ENCODE results near the gene TEX53. TPM values are rescaled to one million over a fixed set of nuclear protein-coding genes. Genes with fewer than 3 reads are reported as not detected.
A peak's percentile ranks its signal among the peaks of the same experiment; 100 is the strongest.

TEX53 gene
- total and polyA plus RNA-seq, 10 of the 15 experiments (the other 5 are each of a cell fraction or from before 2014, with no cell fraction given), result not detected

DNA sequence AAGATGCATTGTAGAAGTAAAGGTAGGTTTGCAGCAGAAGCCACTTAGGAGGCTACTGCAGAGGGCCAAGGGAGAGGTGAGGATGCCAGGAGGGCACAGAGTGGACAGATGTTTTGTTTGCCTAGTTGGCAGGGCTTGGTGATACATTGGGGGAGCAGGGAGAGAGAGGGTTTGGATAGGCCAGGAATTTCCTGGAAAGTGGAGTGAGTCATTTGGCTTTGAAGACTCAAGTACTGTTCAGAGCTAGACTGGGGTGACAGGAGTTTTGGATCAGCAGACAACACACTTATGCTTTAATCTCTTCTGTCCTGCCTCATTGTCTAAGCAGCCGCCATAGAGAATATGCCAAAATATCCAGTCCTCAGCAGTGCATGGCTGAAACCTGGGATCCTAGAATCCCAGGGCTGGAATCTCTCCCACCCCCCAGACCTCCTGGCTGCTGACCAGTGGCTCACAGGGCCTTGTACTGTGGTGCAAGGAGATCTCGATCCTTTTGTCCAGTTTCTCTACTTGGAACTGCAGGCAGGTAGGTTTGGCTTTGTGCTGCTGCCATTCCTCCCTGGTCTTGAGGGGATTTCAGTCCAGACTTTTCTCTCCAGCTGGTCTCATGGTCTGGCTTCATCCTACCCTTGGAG is 35.5 kb downstream of the TEX53 start:
- in situ Hi-C loops (cut with MboI), result no loop called here
- RAD21 ChIA-PET (ENCODE audit: unreplicated experiment), result interaction anchor here (1.1 to 1.5 kb wide), 2 partner anchors 30 to 31 kb away, joined by 5 read pairs; no protein-coding TSS in a partner anchor

More for the DNA sequence above, 35.5 kb downstream of the TEX53 start:
- ATAC-seq (no peak), DNase-seq (ENCODE audit: low read depth, low spot score) (no peak), FAIRE-seq (no peak)
- Histone ChIP-seq H3K79me2 (ENCODE audit: control insufficient read depth, insufficient read depth, low read length) (peaks cover 60% of the 10 kb centered on the region), H2AFZ (ENCODE audit: control insufficient read depth, low read depth, low read length) (no peak overlapping the region), H3K9me3 (replicated peaks; ENCODE audit: control insufficient read depth, insufficient read depth, low read length) (no peaks in the 10 kb centered on the region; the same call in 2 of the 3 replicates), H3K27ac (ENCODE audit: control insufficient read depth, insufficient read depth) (no peak overlapping the region), H3K4me1 (ENCODE audit: control insufficient read depth, insufficient read depth, low read length) (peaks cover 26% of the 10 kb centered on the region), H4K20me1 (ENCODE audit: control insufficient read depth, insufficient read depth) (no peaks in the 10 kb centered on the region), H3K9ac (ENCODE audit: control insufficient read depth, insufficient read depth, low read length) (no peak overlapping the region), H3K4me2 (ENCODE audit: control insufficient read depth, insufficient read depth) (no peak overlapping the region), H3K4me3 (no peak overlapping the region), H3K36me3 (ENCODE audit: control insufficient read depth in 2 of 2, insufficient read depth in 2 of 2, low read length in 1 of 2) (peaks cover 6 to 31% of the 10 kb centered on the region in 2 experiments; a peak in 3 of 4 replicates), H3K27me3 (replicated peaks in 1 of 2; ENCODE audit: control insufficient read depth in 2 of 2, insufficient read depth in 2 of 2, low read length in 1 of 2) (no peaks in the 10 kb centered on the region)
- TSS peak; percentile 52 for BruUV-seq (replicated peaks)
- SMC1A ChIA-PET (ENCODE audit: uncharacterized antibody, unreplicated experiment), result interaction anchor here (0.8 to 5.6 kb wide), 4 partner anchors 16 to 31 kb away, joined by 3 to 62 read pairs (median 29); no protein-coding TSS in a partner anchor
- 98% methylated on average over 2 of the region's 2 CpGs for WGBS (ENCODE audit: insufficient coverage, insufficient replicate concordance, low lambda C conversion rate, missing lambda C conversion rate)
- CTCF ChIA-PET, result interaction anchor here (10.2 kb wide), 1 partner anchor 30 kb away, joined by 74 read pairs; no protein-coding TSS in a partner anchor
- POLR2A ChIA-PET, result interaction anchor here (1.2 to 3.9 kb wide), 2 partner anchors 11 to 31 kb away, joined by 6 to 24 read pairs; partner anchors contain the start of gene TMEM268
- intact Hi-C loops (cut with micrococcal nuclease; ENCODE audit: unreplicated experiment), result no loop called here
- TF ChIP-seq GATAD2B (conservative IDR thresholded peaks at IDR 0.05; ENCODE audit: low read depth), result no peak
- TF ChIP-seq POU2F2 (IDR thresholded peaks at IDR 0.05; ENCODE audit: borderline replicate concordance, low read depth, low read length), result no peak
- no peak for TF ChIP-seq FOS (IDR thresholded peaks at IDR 0.05; ENCODE audit: borderline replicate concordance, extremely low read depth, insufficient read length)
- TF ChIP-seq IRF4 (IDR thresholded peaks at IDR 0.05; ENCODE audit: low read depth, low read length), result no peak
- TF ChIP-seq KAT2A (conservative IDR thresholded peaks at IDR 0.05; ENCODE audit: control insufficient read depth, low read depth, low read length), result no peak
- TF ChIP-seq, protein P1, sequence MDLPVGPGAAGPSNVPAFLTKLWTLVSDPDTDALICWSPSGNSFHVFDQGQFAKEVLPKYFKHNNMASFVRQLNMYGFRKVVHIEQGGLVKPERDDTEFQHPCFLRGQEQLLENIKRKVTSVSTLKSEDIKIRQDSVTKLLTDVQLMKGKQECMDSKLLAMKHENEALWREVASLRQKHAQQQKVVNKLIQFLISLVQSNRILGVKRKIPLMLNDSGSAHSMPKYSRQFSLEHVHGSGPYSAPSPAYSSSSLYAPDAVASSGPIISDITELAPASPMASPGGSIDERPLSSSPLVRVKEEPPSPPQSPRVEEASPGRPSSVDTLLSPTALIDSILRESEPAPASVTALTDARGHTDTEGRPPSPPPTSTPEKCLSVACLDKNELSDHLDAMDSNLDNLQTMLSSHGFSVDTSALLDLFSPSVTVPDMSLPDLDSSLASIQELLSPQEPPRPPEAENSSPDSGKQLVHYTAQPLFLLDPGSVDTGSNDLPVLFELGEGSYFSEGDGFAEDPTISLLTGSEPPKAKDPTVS (IDR thresholded peaks at IDR 0.05; ENCODE audit: low read depth, low read length), result no peak
- TF ChIP-seq SUZ12 (IDR thresholded peaks at IDR 0.05; ENCODE audit: unreplicated experiment), result no peak
- TF ChIP-seq NR2C2 (IDR thresholded peaks at IDR 0.05; ENCODE audit: borderline replicate concordance, control insufficient read depth, insufficient read length, low read depth), result no peak
- TF ChIP-seq MXI1 (IDR thresholded peaks at IDR 0.05; ENCODE audit: low read depth, low read length), result no peak
- TF ChIP-seq, protein P2, sequence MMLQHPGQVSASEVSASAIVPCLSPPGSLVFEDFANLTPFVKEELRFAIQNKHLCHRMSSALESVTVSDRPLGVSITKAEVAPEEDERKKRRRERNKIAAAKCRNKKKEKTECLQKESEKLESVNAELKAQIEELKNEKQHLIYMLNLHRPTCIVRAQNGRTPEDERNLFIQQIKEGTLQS (IDR thresholded peaks at IDR 0.05; ENCODE audit: borderline replicate concordance, extremely low read depth, low read depth, low read length), result no peak
- TF ChIP-seq IKZF2 (IDR thresholded peaks at IDR 0.05), result no peak
- TF ChIP-seq MEF2A (IDR thresholded peaks at IDR 0.05; ENCODE audit: insufficient read depth, low read depth, low read length), result no peak
- no peak for TF ChIP-seq NFYB (IDR thresholded peaks at IDR 0.05; ENCODE audit: insufficient read depth, low read depth, low read length)
- TF ChIP-seq MEF2B (IDR thresholded peaks at IDR 0.05; ENCODE audit: partially characterized antibody, poor library complexity, severe bottlenecking), result no peak
- TF ChIP-seq EP300 (IDR thresholded peaks at IDR 0.05; ENCODE audit: borderline replicate concordance in 1 of 2, control insufficient read depth in 1 of 2, low read depth in 2 of 2, low read length in 2 of 2), result no peak
- TF ChIP-seq, protein P3, sequence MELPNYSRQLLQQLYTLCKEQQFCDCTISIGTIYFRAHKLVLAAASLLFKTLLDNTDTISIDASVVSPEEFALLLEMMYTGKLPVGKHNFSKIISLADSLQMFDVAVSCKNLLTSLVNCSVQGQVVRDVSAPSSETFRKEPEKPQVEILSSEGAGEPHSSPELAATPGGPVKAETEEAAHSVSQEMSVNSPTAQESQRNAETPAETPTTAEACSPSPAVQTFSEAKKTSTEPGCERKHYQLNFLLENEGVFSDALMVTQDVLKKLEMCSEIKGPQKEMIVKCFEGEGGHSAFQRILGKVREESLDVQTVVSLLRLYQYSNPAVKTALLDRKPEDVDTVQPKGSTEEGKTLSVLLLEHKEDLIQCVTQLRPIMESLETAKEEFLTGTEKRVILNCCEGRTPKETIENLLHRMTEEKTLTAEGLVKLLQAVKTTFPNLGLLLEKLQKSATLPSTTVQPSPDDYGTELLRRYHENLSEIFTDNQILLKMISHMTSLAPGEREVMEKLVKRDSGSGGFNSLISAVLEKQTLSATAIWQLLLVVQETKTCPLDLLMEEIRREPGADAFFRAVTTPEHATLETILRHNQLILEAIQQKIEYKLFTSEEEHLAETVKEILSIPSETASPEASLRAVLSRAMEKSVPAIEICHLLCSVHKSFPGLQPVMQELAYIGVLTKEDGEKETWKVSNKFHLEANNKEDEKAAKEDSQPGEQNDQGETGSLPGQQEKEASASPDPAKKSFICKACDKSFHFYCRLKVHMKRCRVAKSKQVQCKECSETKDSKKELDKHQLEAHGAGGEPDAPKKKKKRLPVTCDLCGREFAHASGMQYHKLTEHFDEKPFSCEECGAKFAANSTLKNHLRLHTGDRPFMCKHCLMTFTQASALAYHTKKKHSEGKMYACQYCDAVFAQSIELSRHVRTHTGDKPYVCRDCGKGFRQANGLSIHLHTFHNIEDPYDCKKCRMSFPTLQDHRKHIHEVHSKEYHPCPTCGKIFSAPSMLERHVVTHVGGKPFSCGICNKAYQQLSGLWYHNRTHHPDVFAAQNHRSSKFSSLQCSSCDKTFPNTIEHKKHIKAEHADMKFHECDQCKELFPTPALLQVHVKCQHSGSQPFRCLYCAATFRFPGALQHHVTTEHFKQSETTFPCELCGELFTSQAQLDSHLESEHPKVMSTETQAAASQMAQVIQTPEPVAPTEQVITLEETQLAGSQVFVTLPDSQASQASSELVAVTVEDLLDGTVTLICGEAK (IDR thresholded peaks at IDR 0.05; ENCODE audit: borderline replicate concordance), result no peak

Measured in GM12878 (cell line).